ENCODE measurements around the gene KDM4B. TPM values are rescaled to one million over a fixed set of nuclear protein-coding genes. Genes with fewer than 3 reads are reported as not detected.

KDM4B gene
- total and polyA plus RNA-seq, 3 donors from 2014 or later = 33.3 to 72.7 (median 67.7) TPM

DNA sequence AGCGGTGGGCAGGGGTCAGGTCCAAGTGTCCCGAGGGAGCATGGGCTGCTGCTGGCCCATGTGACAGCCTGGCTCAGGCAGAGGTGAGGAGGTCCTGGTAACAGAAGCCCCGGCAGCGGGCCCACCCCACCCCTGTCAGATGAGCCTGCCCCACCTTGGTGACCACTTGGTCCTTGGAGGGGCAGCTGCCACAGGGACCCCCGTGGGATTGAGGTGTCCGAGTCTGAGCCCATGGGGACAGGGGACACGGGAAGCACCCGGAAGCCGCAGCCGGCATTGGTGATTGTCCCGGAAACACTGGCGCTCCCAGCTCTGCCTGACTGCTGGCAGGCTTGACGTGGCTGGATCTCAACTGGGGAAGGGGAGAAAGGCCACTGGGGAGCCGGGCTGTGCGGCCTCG lies 149.1 kb downstream of the KDM4B start:
- Histone ChIP-seq H3K27ac (no peak overlapping the region), H3K4me1 (peaks cover 3% of the 10 kb centered on the region), H3K27me3 (no peaks in the 10 kb centered on the region), H3K36me3 (ENCODE audit: low read depth, missing control alignments) (no peaks in the 10 kb centered on the region), H3K4me3 (no peak overlapping the region), H3K9me3 (no peaks in the 10 kb centered on the region)
- TF ChIP-seq, protein P1, sequence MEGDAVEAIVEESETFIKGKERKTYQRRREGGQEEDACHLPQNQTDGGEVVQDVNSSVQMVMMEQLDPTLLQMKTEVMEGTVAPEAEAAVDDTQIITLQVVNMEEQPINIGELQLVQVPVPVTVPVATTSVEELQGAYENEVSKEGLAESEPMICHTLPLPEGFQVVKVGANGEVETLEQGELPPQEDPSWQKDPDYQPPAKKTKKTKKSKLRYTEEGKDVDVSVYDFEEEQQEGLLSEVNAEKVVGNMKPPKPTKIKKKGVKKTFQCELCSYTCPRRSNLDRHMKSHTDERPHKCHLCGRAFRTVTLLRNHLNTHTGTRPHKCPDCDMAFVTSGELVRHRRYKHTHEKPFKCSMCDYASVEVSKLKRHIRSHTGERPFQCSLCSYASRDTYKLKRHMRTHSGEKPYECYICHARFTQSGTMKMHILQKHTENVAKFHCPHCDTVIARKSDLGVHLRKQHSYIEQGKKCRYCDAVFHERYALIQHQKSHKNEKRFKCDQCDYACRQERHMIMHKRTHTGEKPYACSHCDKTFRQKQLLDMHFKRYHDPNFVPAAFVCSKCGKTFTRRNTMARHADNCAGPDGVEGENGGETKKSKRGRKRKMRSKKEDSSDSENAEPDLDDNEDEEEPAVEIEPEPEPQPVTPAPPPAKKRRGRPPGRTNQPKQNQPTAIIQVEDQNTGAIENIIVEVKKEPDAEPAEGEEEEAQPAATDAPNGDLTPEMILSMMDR (IDR thresholded peaks at IDR 0.05) = no peak
- TF ChIP-seq POLR2A (IDR thresholded peaks at IDR 0.05) = no peak
- WGBS, 2 donors = 89 to 94% methylated on average over 2 to 15 of the region's 16 CpGs
- DNase-seq = no peak
- intact Hi-C loops (cut with DNase I; ENCODE audit: low total_unique reads) = no loop called here

DNA sequence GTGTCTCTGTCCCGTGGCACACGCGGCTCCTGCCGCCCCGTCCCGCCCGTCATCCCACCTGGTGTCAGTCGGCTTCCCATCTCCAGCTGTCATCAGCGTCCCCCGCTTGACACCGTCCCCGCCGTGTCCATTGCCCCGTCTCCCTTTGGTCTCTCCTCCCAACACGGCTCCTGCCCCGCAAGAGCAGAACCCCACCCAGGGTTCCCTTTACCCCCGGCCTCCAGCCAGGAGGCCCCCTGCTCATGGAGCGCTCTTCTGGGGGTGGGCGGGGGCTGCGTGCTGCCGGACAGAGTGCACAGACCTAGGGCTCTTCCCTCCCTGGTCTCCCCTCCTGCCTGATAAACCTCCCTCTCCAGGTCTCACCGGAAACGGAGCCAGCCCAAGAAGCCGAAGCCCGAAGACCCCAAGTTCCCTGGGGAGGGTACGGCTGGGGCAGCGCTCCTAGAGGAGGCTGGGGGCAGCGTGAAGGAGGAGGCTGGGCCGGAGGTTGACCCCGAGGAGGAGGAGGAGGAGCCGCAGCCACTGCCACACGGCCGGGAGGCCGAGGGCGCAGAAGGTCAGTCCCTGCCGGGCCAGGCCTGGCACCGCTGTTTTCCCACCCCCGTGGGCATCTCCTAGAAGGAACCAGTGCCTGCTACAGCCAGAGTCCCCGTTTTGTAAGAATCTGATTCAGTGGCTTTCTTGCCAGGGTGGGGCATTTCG lies 150.5 kb downstream of the KDM4B start:
- peaks cover 3% of the 10 kb centered on the region for H3K4me1 ChIP-seq
- no peaks in the 10 kb centered on the region for H3K27me3 ChIP-seq
- H3K4me3 ChIP-seq = no peak overlapping the region
- no peak overlapping the region for H3K27ac ChIP-seq
- TF ChIP-seq, protein P1 (IDR thresholded peaks at IDR 0.05) = no peak
- TF ChIP-seq POLR2A (IDR thresholded peaks at IDR 0.05) = no peak
- H3K36me3 ChIP-seq (ENCODE audit: low read depth, missing control alignments) = no peaks in the 10 kb centered on the region
- WGBS, 2 donors = 94 to 95% methylated on average over 27 to 40 of the region's 40 CpGs
- intact Hi-C loops (cut with DNase I; ENCODE audit: low total_unique reads) = no loop called here
- DNase-seq = no peak
- H3K9me3 ChIP-seq = no peaks in the 10 kb centered on the region

DNA sequence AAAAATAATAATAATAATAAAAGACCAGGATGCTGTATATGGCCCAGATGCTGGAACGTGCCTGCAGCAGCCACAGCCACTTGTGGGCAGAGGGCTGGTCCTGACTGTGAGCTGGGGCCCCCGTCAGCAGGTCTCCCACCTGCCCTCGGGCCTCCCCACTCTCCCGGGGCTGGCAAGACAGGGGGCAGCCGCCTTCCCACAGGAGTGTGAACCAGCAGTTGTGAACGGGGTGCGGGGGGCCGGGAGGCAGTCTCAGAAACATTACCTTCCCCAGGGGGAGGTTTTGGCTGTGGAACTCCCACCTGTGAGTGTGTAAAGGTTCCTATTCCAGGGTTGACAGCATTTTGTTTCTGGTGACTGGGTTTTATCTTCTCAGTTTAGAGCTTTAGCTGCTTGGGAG lies 151.4 kb downstream of the KDM4B start:
- DNase-seq = no peak
- Histone ChIP-seq H3K27me3 (no peaks in the 10 kb centered on the region), H3K4me1 (peaks cover 3% of the 10 kb centered on the region), H3K9me3 (no peaks in the 10 kb centered on the region), H3K36me3 (ENCODE audit: low read depth, missing control alignments) (no peaks in the 10 kb centered on the region), H3K27ac (no peak overlapping the region), H3K4me3 (no peak overlapping the region)
- TF ChIP-seq, protein P1 (IDR thresholded peaks at IDR 0.05) = no peak
- TF ChIP-seq POLR2A (IDR thresholded peaks at IDR 0.05) = no peak
- WGBS, 2 donors = 88 to 90% methylated on average over 8 of the region's 8 CpGs
- intact Hi-C loops (cut with DNase I; ENCODE audit: low total_unique reads) = no loop called here

DNA sequence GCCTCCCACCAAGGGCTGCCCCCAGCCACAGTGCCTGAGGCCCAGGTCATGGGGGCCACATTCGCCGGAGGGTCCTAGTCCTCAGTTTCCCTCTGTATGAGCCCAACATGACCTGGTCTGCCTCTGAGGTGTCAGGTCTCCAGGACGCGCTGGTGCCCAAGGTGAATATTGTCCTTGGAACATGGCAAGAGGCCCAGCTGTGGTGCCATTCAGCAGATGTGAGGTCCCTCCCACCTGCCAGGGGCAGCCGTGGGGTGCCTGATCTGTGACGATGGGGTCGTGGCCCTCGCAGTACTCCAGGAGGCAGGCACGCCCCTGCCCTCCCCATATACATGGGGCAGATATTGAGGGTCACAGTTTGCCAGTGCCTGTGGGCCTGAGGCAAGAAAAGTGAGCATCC lies 151.9 kb downstream of the KDM4B start:
- Histone ChIP-seq H3K27me3 (no peaks in the 10 kb centered on the region), H3K27ac (no peak overlapping the region), H3K9me3 (no peaks in the 10 kb centered on the region), H3K36me3 (ENCODE audit: low read depth, missing control alignments) (no peaks in the 10 kb centered on the region), H3K4me1 (peaks cover 6% of the 10 kb centered on the region), H3K4me3 (no peak overlapping the region)
- TF ChIP-seq, protein P1 (IDR thresholded peaks at IDR 0.05) = no peak
- TF ChIP-seq POLR2A (IDR thresholded peaks at IDR 0.05) = no peak
- DNase-seq = no peak
- 80 to 92% methylated on average over 1 to 9 of the region's 9 CpGs for WGBS, 2 donors
- intact Hi-C loops (cut with DNase I; ENCODE audit: low total_unique reads) = no loop called here
